Ishikawa (cell line): Measurements from ENCODE around the gene MYBPC2.

ENCODE experiments used
- EGR1 ChIP-seq: IDR thresholded peaks from 2 replicates; pipeline ENCODE4 v1.6.1; 2012
- EP300 ChIP-seq: IDR thresholded peaks from 2 replicates; pipeline ENCODE4 v1.6.1; 2012; ENCODE audit warnings: borderline replicate concordance
- FOXM1 ChIP-seq: IDR thresholded peaks from 2 replicates; pipeline ENCODE4 v1.6.1; 2012; ENCODE audit warnings: low read depth, borderline replicate concordance
- RAD21 ChIP-seq: IDR thresholded peaks from 2 replicates; pipeline ENCODE4 v1.6.1; 2012; ENCODE audit warnings: low read depth
- TAF1 ChIP-seq: IDR thresholded peaks from 2 replicates; pipeline ENCODE4 v1.6.1; 2012; ENCODE audit warnings: low read depth, mild to moderate bottlenecking
- TCF12 ChIP-seq: IDR thresholded peaks from 2 replicates; pipeline ENCODE4 v1.6.1; 2012; ENCODE audit warnings: low read depth

DNA sequence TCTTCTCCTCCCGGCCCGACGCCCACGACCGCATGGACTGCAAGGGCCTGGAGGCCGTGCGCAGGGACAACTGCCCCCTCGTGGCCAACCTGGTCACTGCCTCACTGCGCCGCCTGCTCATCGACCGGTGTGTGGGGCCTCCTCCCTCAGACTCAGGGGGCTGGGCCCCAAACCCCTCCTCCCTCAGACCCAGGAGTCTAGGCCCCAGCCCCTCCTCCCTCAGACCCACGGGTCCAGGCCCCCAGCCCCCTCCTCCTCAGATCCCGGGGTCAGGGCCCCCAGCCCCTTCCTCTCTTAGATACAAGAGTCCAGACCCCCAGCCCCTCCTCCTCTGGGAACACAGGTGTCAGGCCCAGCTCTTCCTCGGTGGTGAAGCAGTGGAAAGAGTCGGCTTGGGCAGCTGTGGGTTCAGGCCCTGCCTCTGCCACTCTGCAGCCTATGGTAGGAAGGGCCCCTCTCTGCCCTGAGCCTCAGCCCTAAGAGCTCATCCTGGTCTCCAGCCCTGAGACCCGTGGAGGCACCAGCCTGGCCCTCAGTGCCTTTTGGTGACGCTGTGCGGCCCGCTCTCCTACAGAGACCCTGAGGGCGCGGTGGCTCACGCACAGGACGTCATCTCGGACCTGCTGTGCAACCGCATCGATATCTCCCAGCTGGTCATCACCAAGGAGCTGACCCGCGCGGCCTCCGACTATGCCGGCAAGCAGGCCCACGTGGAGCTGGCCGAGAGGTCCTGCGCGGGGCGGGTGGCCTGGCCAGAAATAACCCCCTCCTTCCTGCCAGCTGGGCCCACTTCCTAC lies 17.6 kb upstream of the MYBPC2 start:
- TF ChIP-seq TCF12 = no peak
- TF ChIP-seq RAD21 = peak; percentile 30; the same call in 1 of the 2 replicates
- no peak for TF ChIP-seq EGR1
- no peak for TF ChIP-seq TAF1
- TF ChIP-seq EP300 = no peak
- no peak for TF ChIP-seq FOXM1
